Lower leg skin (tissue), 4 donors: Measurements from ENCODE around the gene CCDC9. TPM values are rescaled to one million over a fixed set of nuclear protein-coding genes. Genes with fewer than 3 reads are reported as not detected.

Experiments
- DNase-seq, 2 donors: peaks; one replicate each; pipeline ENCODE4 v3.0.0-alpha.2; 2019; ENCODE audit warnings: low spot score in 2 of 2
- H3K4me3 ChIP-seq: fragments of 200-600 bp; sonication (generic); 2 replicates; pipeline ENCODE4 v1.5.1; 2017; ENCODE audit warnings: mild to moderate bottlenecking, low read depth; ENCODE audit not compliant: poor library complexity, severe bottlenecking
- CTCF ChIP-seq, 3 donors: fragments of 450-650 bp; IDR thresholded peaks; one replicate each; pipeline ENCODE4 v1.5.1; 2016; ENCODE audit warnings: antibody characterized with exemption in 3 of 3, mild to moderate bottlenecking in 3 of 3, moderate library complexity in 2 of 3
- POLR2A ChIP-seq, 2 donors: fragments of 450-650 bp; IDR thresholded peaks; one replicate each; pipeline ENCODE4 v1.6.1; 2016 to 2017; ENCODE audit warnings: antibody characterized with exemption in 2 of 2, mild to moderate bottlenecking in 1 of 2, moderate library complexity in 1 of 2
- WGBS, 2 donors: methylation state at CpG; one replicate each; pipeline ENCODE4 v1.1.5; 2018; 5-methylcytosine and 5-hydroxymethylcytosine counted together
- intact Hi-C: fragments of 100-400 bp; cut with DNase I; formaldehyde crosslinking; loops from one replicate; pipeline ENCODE4 v1.15.0; 2023; ENCODE audit warnings: low total_unique reads
- total RNA-seq, 4 donors: library from RNA; depleted of rRNA; stranded (reverse); fragments of >200 nt; gene quantifications; one replicate each; pipeline ENCODE4 v1.1.0, GENCODE V29; 2016

The CCDC9 gene
- total RNA-seq, 4 donors from 2014 or later, result 26.4 to 46.6 (median 33.7) TPM

GRCh38 chr19:47240556-47240955 lies 15.8 kb upstream of the CCDC9 start:
- no peak for DNase-seq
- H3K4me3 ChIP-seq, result no peak overlapping the region
- intact Hi-C loops, result no loop called here
- no peak for TF ChIP-seq CTCF (IDR thresholded peaks at IDR 0.05)
- TF ChIP-seq POLR2A (IDR thresholded peaks at IDR 0.05), result no peak
- 43% methylated on average over 5 to 6 of the region's 6 CpGs for WGBS, 2 donors

GRCh38 chr19:47240996-47241918 lies 15.1 kb upstream of the CCDC9 start:
- TF ChIP-seq POLR2A (IDR thresholded peaks at IDR 0.05) (no peak), CTCF (IDR thresholded peaks at IDR 0.05) (no peak)
- peak; percentile 60 to 92 for DNase-seq
- no peak overlapping the region for H3K4me3 ChIP-seq
- intact Hi-C loops, result no loop called here
- WGBS, 2 donors, result 9 to 18% methylated on average over 9 to 14 of the region's 27 CpGs

GRCh38 chr19:47241919-47242577 lies 14.3 kb upstream of the CCDC9 start:
- WGBS, 2 donors, result 83 to 85% methylated on average over 7 of the region's 7 CpGs
- TF ChIP-seq POLR2A (IDR thresholded peaks at IDR 0.05), result no peak
- TF ChIP-seq CTCF (IDR thresholded peaks at IDR 0.05), result no peak
- intact Hi-C loops, result no loop called here
- no peak for DNase-seq
- no peak overlapping the region for H3K4me3 ChIP-seq

- WGBS, 2 donors, result 22 to 27% methylated on average over 6 to 7 of the region's 9 CpGs
- intact Hi-C loops, result no loop called here
- TF ChIP-seq CTCF (IDR thresholded peaks at IDR 0.05) (no peak), POLR2A (IDR thresholded peaks at IDR 0.05) (no peak)
- DNase-seq, result no peak
- no peak overlapping the region for H3K4me3 ChIP-seq
Observed at GRCh38 chr19:47243364-47243775, 13.0 kb upstream of the CCDC9 start.

- DNase-seq, result peak; percentile 88 to 98
- intact Hi-C loops, result loop anchor here (2.0 kb wide), 1 partner anchor 33 kb away; no protein-coding TSS in a partner anchor
- 1 to 2% methylated on average over 31 to 32 of the region's 46 CpGs for WGBS, 2 donors
- TF ChIP-seq CTCF (IDR thresholded peaks at IDR 0.05) (peak in 1 of 3 donors; percentile 95), POLR2A (IDR thresholded peaks at IDR 0.05) (no peak)
- H3K4me3 ChIP-seq, result no peak overlapping the region
Observed at GRCh38 chr19:47243776-47244547, 12.4 kb upstream of the CCDC9 start.
